AG04450 (cell line): ENCODE measurements around the gene TNNC1. TPM values are rescaled to one million over a fixed set of nuclear protein-coding genes. Genes with fewer than 3 reads are reported as not detected.

ENCODE experiments used
- CTCF ChIA-PET: fragments of 300-600, 350-600 bp; formaldehyde crosslinking; extraction: SDS; loops from one replicate; lab custom pipeline; 2022; ENCODE audit warnings: antibody characterized with exemption, inconsistent platforms; lab: Charles Lee
- POLR2A ChIA-PET: fragments of 350-600 bp; formaldehyde crosslinking; extraction: SDS; loops from one replicate; lab custom pipeline; 2021; ENCODE audit warnings: antibody characterized with exemption, inconsistent platforms; lab: Yijun Ruan, JAX
- DNase-seq: peaks from one replicate; pipeline ENCODE4 v3.0.0-alpha.2; 2011; ENCODE audit warnings: low read depth, low spot score
- H3K27ac ChIP-seq: one replicate; pipeline ENCODE4 v1.5.1; 2012; ENCODE audit warnings: low read depth, low read length, control low read depth
- H3K27me3 ChIP-seq: one replicate; pipeline ENCODE4 v1.6.0; 2012; ENCODE audit warnings: low read length; ENCODE audit not compliant: control insufficient read depth, insufficient read depth
- H3K4me3 ChIP-seq: 2 replicates; pipeline ENCODE4 v1.5.1; 2011; ENCODE audit warnings: mild to moderate bottlenecking, low read depth, low read length, control low read depth
- H3K9me3 ChIP-seq: 2 replicates; pipeline ENCODE4 v1.5.1; 2012; ENCODE audit warnings: low read length; ENCODE audit not compliant: control insufficient read depth, insufficient read depth
- CTCF ChIP-seq: IDR thresholded peaks from 2 replicates; pipeline ENCODE4 v1.5.1; 2011; ENCODE audit warnings: low read depth, low read length, control low read depth, inconsistent platforms
- polyA plus RNA-seq: library from polyadenylated mRNA; depleted of rRNA; stranded (reverse); fragments of >200 nt; gene quantifications from 2 replicates; pipeline ENCODE4 v1.2.3, GENCODE V29; 2011

The TNNC1 gene
- polyA plus RNA-seq, 1 experiment: 1.7 TPM

- CTCF ChIA-PET: interaction anchor here (1.5 to 14.6 kb wide), 2 partner anchors 13 to 22 kb away, joined by 4 to 359 read pairs; partner anchors contain the start of gene SEMA3G
- DNase-seq: no peak
- TF ChIP-seq CTCF: no peak
- POLR2A ChIA-PET: interaction anchor here (1.1 kb wide), 1 partner anchor 22 kb away, joined by 3 read pairs; no protein-coding TSS in a partner anchor
- Histone ChIP-seq H3K9me3 (no peaks in the 10 kb centered on the region), H3K27me3 (peaks cover 23% of the 10 kb centered on the region), H3K27ac (no peak overlapping the region), H3K4me3 (no peak overlapping the region)
Measured at GRCh38 chr3:52433996-52434479, 19.8 kb downstream of the TNNC1 start.

- no peak for TF ChIP-seq CTCF
- no peak overlapping the region for H3K27ac ChIP-seq
Measured at GRCh38 chr3:52433328-52433995, 20.4 kb downstream of the TNNC1 start.

GRCh38 chr3:52432691-52433141 lies 21.1 kb downstream of the TNNC1 start:
- POLR2A ChIA-PET: no interaction called here
- DNase-seq: no peak
- no peak overlapping the region for H3K27ac ChIP-seq
- CTCF ChIA-PET: interaction anchor here (0.9 to 14.6 kb wide), 4 partner anchors 14 to 93 kb away, joined by 3 to 359 read pairs (median 5); partner anchors contain the start of gene SEMA3G
- no peak overlapping the region for H3K4me3 ChIP-seq
- peaks cover 19% of the 10 kb centered on the region for H3K27me3 ChIP-seq
- TF ChIP-seq CTCF: no peak
- no peaks in the 10 kb centered on the region for H3K9me3 ChIP-seq

More at GRCh38 chr3:52433328-52433995, 20.4 kb downstream of the TNNC1 start:
- ChIA-PET CTCF (interaction anchor here (1.5 to 14.6 kb wide), 2 partner anchors 13 to 21 kb away, joined by 4 to 359 read pairs; partner anchors contain the start of gene SEMA3G), POLR2A (interaction anchor here (1.1 kb wide), 1 partner anchor 21 kb away, joined by 3 read pairs; no protein-coding TSS in a partner anchor)
- Histone ChIP-seq H3K9me3 (no peaks in the 10 kb centered on the region), H3K27me3 (peaks cover 19% of the 10 kb centered on the region), H3K4me3 (no peak overlapping the region)
- no peak for DNase-seq

GRCh38 chr3:52432225-52432624 lies 21.6 kb downstream of the TNNC1 start:
- POLR2A ChIA-PET: no interaction called here
- Histone ChIP-seq H3K27me3 (peaks cover 19% of the 10 kb centered on the region), H3K27ac (no peak overlapping the region), H3K4me3 (no peak overlapping the region), H3K9me3 (no peaks in the 10 kb centered on the region)
- DNase-seq: no peak
- TF ChIP-seq CTCF: no peak
- CTCF ChIA-PET: interaction anchor here (0.9 to 14.6 kb wide), 3 partner anchors 15 to 93 kb away, joined by 3 to 359 read pairs (median 6); partner anchors contain the start of gene SEMA3G
